Activated CD4-positive, alpha-beta T cell treated with anti-CD3 and anti-CD28 coated beads, Interleukin-2, Interleukin-4, amounts not matched to agents 100 ng/mL and 50 ng/mL, durations not matched to agents 16 hours and 8 hours (primary cell): ENCODE measurements around the gene ANKFN1.

Experiments
- DNase-seq: peaks from one replicate; pipeline ENCODE4 v3.0.0-alpha.2; 2020; ENCODE audit warnings: low spot score

Gene ANKFN1

DNA sequence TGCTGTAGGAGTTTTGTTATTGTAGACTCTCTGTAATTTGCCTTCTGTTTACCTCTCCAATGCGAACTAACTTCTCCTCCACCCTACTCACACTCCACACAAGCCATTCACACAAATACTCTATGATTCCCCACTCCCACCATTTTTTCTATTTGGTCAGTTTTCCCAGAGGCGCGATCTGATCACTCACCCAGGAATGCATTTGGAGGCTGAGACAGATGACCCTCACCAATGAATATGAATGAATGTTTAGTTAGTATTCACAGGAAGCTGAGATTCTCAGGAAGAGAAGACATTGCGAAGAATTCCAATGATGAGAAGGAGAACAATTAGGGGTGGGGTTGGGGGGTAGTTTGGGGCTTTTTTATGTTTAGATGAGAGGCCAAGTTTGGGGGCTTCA lies 10.5 kb upstream of the ANKFN1 start:
- no peak for DNase-seq

DNA sequence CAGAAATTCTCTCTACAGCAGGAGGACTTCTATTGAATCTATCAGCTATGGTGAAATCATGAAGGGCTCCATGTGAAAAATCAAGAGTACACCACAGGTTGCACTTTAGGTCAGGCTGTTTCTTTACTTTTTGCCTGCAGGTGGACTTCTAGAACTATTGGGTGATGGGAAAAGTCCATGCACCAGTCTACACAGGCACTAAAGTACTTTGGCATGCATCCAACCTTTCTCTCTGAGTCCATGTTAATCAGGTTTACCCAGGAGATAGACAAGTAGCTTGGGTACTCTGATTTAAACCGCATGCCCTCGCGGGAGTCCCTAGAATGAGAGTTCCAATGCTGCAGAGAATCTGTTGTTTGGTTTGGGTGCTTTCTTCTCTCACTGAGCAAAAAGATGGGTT lies 9.1 kb upstream of the ANKFN1 start:
- DNase-seq = no peak

DNA sequence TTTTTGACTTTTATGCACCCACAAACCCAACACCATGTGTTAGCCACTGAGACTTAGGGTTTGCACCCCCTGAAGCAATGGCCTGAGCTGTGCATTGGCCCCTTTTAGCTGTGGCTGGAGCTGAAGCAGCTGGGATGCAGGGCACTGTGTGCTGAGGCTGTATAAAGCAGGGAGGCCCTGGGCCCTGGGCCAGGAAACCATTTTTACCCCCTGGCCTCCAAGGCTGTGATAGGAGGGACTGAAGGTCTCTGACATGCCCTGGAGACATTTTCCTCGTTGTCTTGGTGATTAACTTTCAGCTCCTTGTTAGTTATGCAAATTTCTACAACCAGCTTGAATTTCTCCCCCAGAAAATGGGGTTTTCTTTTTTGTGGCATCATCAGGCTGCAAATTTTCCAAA lies 6.7 kb upstream of the ANKFN1 start:
- DNase-seq = no peak

DNA sequence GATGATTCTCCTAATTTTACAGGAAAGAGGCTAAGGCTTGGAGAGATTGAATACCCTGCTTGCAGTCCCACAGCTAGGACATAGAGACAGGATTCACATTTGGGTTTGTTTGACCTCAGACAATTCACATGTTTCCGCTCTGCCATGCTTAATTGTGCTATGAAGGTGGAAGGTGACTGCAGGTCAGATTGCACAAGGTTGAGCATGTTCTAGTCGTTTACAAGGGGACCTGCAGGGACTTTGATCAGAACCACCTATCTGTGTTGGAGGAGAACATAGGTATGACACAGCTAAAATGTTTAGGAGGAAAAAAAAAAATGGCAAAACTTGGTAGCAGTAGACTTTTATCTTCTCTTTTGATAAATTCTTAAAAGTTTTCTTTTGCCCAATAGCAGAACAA lies 4.9 kb upstream of the ANKFN1 start:
- DNase-seq = no peak

DNA sequence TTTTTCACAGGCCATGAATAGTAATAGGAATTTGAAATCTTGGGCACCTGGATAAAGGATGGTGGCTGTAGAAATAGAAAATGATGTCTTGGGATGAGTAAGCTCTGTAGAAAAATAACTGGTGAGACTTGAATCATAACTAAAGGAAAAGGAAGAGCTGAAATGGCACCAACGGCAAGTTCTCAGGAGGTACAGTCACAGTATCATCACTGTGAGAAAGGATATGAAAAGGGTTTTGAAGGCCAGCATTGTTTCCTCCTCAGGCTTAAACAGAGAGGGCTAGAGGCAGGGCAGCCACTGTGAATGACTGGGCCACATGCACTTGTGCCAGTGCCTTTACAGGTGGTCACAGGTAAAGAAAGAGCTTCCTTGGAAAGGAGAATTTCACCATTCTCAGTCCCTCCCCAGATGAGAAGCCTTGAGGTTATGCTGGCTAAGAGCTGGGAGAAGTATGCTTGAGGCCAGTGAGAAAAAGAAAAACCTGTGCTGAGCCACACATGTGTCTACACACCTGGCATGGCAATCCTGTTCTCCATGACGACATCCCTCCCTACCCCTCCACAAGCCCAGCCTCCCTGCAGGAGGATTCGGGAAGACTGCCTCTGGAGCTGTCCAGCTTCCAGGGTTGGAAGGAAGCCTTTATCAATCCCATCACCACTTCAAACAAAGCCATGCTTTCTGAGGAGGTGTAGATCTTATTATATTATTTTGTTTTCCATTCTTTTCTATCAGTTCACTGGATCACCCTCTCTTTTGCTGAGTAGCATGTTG lies 3.8 kb upstream of the ANKFN1 start:
- no peak for DNase-seq

DNA sequence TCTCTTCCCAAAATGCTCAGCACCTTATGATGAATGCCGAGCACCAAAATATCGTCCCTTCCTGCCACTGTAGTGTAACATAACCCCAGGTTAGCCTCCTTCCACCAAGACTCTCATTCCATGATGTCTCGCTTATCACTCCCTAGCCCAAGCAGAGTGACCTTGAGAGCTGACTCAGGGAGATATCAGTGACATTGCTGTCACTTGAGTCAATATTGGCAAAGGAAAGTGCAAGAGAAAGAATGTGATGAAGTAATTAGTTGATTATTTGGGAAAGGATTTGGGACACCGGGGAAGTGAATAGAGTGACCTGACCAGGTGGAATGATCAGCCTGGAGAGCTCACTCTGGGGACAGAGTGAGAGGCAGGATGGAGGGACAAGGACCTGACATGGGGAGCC lies 2.6 kb upstream of the ANKFN1 start:
- no peak for DNase-seq

DNA sequence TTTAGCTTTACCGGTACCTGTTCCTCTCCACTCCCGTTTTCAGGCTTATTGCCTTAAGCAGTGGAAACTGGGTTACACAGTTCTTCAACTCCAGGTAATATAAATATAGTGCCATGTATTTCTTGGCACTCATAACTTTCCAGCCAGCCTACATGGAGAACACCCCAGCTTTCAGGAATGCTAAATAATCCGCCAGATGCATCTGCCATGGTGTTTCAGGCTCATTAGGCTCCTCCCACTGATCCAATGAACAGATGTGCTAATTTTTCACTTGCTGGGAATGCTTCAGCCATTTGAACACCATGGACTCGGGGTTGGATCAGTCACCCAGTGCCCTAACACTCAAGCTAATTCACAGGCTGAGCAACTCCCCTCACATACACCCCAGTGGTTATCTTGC lies 4.6 kb downstream of the ANKFN1 start:
- no peak for DNase-seq

DNA sequence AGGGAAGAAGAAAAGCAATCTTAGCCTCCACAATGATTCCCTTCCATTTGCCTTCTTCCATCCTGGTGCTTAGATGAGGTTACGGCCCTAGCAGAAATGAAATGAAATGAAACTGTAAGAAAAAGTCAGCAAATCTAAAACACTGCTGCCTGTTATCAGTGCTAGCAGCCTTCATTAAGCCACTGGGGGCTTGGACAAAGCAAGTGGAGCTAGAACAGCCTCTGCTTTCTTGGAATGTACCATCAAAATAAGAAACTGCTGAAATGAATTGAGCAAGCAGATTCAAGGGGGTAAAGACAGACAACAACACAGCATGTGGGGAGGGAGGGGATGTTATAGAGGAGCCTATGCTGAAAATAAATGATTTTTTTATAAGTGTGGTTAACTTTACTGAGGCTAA lies 5.1 kb downstream of the ANKFN1 start:
- DNase-seq = no peak

DNA sequence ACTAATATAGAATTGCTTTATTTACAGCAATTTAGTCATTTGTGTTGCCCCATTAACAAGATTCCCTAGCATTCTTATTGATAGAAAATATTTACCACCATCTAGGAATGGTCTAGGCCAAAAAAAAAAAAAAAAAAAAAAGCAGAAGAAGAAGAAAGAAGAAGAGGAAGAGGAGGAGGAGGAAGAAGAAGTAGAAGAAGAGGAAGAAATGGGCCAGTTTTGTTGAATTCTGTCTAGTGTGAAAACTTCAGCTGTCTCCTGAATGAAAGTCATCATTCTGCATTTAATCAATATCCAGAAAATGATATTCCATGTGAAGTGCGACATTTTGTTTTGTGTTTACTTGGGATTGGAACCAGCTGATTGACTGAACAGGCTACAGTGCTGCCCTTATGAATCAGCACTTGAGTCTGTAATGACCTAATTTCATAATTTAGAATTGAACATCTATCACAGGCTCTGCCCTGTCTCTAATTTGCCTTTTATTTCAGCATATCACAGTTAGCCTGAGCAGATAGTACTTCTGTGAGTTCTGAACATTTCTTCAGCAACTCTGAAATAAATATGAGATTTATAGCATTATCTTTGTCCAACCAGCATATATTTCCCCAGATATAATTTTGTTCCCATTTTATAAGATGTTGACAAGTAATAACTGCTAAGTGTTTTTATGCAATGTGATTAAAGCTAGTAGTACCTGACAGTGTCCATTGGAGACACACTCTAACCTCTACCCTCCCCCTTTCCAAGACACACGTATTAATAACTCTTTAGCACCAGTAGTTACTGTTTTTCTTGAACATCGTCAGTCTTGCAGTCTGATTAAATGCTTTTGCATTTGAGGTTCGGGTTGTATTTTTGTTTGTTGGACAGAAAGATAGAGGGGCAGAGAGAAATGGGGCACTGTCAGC lies 5.9 kb downstream of the ANKFN1 start:
- no peak for DNase-seq

DNA sequence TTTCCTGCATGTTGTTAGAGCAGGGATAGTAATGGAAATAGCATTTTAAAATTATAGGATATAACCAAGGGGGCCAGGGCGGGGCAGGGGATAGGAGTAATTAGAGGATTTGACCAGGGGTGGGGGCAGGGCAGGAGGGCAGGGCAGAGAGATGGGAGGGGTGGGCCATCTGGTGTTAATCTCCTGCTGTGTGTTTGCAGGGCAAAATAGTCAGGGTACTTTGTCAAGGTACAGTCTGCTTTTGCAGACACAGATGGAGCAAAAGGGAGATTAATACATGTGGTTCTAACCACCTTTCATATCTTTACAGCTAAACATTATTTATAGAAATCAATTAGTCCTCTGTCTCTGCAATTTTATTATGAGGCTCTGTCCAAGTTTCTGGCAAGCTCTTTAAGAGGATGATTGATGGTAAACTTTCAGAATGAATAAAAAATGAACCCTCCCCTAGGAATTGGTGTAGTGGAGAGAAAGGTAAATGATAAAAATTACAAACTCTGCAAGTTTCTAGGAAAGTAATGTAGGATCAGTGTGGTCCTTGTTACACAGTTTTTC lies 6.6 kb downstream of the ANKFN1 start:
- no peak for DNase-seq

DNA sequence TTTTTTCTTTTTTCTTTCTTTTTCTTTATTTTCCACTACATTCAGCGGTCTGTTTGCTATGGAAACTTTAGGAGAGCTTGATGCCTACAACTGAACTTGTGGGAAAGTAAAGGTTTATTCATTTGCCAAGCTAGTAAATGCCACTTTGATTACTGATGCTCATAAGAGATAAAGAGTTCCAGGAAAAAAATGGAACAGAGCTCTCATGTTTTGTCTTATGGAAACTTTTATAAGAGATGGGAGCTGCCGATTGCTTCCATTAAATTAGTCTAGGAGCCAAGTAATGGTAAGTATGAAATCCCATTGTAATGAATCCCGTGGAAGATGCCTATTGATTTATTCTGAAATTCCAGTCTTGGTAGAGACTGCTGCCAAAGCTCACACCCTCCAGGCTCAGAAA lies 7.1 kb downstream of the ANKFN1 start:
- DNase-seq = no peak

DNA sequence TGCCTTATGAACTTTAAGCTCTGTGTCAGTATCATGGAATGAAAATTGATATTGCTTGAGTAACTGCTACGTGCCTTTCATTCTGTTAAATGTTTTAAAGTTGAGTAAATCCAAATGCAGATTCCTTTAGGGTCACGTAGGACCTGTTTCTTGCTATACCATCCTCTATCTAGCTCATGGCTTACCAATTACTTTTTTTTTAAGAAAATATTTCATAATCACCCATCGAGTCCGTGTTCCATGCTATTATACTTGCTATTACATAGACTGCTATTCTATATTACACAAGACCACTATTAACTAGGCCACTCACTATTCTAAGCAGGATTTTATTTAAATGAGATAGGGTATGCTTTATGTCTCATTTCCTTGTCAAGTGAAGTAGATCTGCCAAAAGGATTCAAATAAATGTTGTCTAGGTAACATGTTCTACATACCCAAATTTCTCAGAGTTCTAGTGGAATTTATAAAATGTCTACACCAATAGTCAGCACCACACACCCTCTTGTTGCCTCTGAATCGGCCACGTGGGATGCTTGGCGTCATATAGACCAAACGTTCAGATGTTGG lies 11.9 kb downstream of the ANKFN1 start:
- DNase-seq = no peak

DNA sequence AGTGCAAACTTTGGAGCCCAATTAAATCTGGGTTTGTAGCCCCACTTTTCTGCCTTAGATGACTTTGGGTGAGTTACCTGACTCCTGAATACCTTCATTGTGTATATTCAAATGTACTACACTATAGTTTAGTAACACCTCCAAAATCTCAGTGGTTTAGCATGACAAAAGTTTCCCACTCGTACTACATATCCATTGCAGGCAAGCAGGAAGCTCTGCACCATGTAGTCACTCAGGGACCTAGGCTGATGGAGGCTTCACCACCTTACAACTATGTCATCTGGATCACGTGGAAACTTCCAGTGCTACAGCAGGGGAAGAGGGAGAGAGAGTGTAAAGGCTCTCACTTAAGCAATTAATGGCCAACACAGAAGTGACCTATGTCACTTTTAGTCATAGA lies 14.2 kb downstream of the ANKFN1 start:
- no peak for DNase-seq

DNA sequence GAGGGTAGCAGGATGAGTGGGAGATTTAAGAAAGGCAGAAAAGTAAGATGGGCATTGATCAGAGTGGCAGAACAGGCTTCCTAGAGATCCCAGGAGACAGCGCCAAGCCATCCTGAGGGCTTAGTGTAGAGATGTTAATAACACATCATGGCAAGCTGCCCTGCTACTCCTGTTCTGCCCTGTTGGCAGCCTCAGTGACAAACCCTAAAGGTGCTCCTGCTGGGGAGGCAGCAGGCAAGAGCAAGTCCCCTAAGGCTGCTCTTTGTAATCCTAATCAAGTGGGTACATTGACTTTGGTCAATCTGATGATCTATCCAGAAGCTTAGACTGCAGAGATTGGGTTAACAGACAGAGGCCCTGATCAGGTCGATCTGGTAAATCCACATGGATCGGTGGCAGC lies 16.3 kb downstream of the ANKFN1 start:
- DNase-seq = no peak

DNA sequence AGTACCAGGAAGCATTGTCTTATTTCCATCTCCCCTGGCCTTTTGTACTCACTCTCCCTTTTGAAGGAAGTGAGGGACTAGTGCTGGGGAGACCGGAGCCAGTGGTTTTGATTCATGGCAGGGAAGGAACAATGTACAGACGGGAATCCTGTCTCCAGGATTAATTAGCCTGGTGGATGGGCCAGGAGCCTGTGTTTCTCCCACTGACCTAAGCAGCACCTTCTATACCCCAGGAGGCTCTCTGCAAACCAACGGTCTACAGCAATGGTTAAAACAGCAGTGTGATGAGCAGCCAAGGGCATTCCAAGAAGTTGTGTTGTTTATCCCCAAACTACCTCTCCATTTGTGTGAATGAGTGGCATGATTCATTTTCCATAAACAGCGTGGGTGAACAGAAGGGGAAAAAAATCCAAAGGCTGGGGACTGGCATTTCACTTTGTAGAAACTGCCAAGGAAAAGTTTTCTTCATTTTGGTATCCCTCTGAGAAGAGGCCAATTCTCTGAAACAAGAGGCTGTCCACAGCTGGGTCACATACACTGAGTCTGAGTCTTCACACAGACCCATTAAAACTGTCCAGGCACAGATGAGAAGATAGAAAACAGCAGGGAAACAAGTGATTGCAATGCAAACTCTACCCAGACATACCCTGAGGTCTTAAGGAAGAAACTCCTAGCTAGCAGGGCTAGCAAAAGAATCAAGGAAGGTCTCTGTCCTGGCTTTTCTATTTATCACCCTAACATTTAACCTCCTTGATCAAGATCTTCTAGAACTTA lies 18.1 kb downstream of the ANKFN1 start:
- DNase-seq = no peak

DNA sequence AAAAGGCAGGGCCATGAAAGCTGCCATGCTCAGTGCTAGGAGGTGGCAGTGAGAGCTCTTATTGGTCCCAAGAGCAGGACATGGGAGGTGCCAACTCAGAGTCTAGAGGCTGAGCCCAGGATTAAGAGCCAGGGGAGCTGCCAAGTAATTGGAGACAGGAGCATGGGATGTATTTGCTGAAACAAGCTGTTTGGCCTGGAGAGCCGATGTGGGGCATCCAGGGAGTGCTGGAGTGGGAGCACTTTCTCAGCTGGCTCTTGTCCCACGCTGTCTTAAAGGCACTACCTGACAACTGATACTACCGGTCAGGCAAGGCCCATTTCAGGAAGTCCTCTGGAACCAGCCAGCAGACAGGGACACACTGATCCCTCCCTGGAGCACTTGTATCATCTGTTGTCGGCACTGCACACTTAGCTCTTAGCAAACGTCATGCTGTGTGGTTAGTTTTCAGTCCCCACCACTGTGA lies 19.3 kb downstream of the ANKFN1 start:
- no peak for DNase-seq

DNA sequence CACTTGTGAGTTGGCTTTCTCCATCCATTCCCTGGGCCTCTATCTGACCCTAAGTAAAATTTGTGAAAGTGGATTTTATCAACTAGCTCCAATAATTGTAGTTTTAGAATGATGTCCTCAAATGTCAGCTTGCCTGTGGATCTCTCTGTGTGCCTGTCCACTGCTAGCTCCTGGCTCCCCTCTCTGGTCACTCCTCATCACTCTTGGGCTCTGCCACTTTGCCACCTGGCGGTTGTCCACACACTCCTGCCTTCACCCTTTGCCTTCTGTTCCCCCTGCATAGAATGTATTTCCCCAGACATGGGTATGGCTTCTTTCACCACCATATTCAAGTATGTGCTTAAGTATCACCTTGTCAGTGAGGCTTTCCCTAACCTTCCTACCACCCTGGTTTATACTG lies 19.8 kb downstream of the ANKFN1 start:
- no peak for DNase-seq

DNA sequence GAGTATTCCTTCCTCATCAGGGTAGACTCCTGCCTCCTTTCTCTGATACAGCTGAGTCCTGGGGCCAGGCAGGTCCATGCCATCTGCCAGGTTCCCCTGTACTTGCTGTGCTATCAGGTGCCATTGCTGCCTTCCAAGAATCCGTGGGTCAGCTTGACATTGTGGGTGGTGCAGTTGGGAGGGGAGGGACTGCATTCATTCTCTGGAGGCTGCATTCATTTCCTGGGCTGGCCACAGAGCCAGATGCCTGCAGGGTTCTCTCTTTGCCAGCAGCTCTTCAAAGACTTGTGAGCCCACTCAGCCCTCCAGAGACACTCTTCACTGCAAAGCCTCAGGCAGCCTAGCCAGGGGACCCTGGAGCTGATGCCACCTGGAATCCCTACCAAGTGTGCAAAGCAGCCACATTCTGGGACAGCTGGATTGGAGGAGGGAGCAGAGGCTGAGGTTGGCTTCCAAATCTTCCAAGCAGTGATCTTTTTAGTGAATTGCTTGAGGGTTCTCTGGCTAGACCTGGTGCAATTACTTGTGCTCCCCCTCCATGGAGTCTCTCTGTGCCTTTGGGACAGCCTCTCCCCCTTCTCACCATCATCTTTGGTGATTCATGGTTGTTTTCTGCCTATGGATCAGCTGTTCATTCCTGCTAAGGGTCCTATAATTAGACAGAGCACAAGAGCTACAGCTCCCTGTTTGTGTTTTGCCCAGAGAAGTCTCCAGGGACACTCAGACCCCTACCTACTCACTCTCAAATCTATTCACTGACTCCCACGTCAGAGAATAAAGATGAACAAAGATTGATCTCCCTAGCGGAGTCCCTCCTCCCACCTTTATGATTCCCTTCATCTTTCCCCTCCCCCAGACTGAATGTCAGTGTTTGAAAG lies 20.9 kb downstream of the ANKFN1 start:
- DNase-seq = no peak

DNA sequence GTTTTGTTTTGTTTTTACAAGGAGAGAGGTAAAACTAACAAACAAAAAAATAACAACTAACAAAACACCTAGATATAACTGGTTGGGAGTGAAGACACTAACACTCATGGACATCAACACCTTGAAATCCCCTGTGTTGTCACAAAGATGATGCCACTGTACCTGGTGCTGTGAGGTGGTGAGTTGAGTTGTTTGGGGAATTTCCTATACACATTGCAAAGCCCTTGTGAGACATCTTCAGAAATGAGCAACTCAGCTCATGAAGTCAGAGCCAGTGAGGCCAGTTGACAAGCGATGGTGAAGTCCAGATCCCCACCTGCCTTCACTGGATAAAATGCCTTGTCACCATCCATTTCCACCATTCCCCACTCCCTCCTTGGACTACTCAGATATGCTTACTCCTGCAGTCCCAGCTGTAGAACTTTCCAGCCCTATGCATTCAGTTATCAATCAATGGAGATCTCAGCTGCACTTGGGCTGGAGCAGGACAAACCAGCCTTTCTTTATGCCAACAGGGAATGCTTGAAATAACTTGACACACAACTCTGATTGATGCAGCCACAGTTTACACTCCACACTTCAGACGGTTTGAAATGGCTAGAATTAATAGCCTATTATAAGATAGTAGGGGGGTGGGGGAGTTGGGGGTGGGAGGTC lies 22.2 kb downstream of the ANKFN1 start:
- no peak for DNase-seq

DNA sequence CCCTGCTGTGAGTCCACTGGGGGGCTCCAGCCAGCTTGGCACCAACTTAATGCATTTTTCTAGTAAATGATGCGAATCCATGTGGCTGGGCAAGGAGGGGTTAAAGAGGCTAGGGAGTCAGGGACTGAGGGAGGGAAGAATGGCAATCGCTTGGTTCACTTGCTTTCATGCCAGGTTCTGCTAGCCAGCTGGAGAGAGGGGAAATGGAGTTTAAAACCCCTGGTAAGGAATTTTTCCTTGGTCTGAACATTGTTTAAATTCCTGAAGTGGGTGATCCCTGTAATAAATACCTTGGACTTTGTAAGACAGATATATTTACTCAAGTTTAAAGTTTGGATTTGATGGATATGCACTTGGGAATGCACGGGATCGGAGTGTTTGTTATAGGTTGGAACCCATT lies 22.8 kb downstream of the ANKFN1 start:
- no peak for DNase-seq
